ENCODE measurements around the gene ROCK1. TPM values are rescaled to one million over a fixed set of nuclear protein-coding genes. Genes with fewer than 3 reads are reported as not detected.

ROCK1 gene
- total and polyA plus RNA-seq, 2 donors = 25.6 to 37.6 TPM

DNA sequence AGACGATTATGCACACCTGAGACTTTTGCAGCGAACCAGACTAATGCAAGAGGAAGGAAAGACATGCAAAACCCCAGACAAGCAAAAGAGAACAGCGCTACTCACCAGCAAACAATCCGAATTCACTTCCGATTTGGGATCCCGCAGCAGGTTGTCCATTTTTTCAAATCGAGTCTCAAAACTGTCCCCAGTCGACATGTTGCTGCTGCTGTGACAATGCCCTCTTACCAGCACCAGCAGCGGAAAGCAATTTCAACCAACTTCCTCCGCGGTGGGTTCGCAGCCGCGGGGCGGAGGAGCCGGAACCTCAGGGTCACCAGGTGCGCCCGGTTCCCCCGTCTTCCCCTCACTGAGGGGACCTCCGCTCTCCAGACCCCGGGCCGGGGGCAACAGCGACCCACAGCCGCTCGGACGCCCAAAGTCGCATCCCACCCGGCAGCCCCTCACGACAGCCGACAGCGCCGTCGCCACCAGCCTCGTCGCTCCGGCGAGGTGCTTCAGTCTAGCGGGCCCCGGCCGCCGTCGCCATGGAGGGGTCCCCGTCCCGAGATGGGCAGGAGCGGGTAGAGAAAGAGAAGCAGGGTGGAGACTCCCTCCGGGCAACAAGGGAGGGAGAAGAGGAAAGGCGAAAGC, 784 bp downstream of the ROCK1 start:
- Histone ChIP-seq H3K27me3 (ENCODE audit: control insufficient read depth in 2 of 2, insufficient read depth in 1 of 2, low read length in 1 of 2) (no peaks in the 10 kb centered on the region), H3K27ac (ENCODE audit: low read depth in 1 of 2, low read length in 1 of 2) (peak overlapping the region; percentile 96 to 98), H3K36me3 (ENCODE audit: control insufficient read depth in 2 of 2, insufficient read depth in 2 of 2, low read length in 1 of 2) (no peaks in the 10 kb centered on the region), H3K4me3 (ENCODE audit: low read length in 2 of 2) (peak overlapping the region; percentile 90 to 95), H3K4me1 (ENCODE audit: control insufficient read depth in 2 of 2, insufficient read depth in 2 of 2, low read length in 2 of 2) (peaks cover 4 to 11% of the 10 kb centered on the region in 2 donors), H3K9me3 (ENCODE audit: control insufficient read depth in 2 of 2, insufficient read depth in 1 of 2, low read length in 1 of 2) (no peaks in the 10 kb centered on the region)
- peak; percentile 41 to 83 (median 59) for DNase-seq (ENCODE audit: low read depth in 6 of 9, low spot score in 9 of 9)
- under 1% methylated on average over 47 of the region's 47 CpGs for WGBS

DNA sequence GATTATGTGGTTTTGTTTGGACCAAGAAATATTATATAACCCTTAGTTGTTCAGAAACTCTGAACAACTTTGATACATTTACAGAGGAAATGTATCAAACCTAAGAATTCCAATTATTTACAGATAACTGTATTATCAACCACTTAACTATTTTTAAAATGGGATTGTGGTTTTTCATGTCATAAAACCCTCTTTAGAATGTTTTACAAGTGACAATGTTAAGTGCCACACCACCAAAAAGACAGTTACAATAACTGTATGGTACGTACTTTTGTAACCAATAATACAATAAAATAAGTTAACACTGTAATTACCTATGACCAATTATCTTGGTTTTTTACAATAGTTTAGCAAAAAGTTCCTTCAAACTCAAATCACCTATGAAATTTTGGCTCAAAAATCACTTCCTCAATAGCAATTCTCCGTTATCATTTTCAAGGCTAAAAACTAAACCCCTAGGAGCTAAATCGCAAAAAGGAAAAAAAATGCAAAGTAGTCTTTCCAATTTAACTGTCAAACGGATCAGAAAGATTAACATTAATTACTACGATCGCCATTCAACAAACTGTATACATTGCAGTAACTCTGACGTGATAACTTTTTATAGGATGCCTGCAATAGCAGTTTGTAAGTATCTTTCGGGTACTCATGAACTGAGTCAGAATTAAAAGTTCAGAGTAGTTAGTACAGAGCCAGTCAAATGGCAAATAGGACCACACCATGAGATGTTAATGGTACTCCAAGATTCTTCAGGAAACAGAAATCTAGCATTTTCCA, 1.5 kb downstream of the ROCK1 start:
- DNase-seq (ENCODE audit: low read depth in 6 of 9, low spot score in 9 of 9) = peak in 1 of 9 donors; percentile 13
- Histone ChIP-seq H3K27me3 (ENCODE audit: control insufficient read depth in 2 of 2, insufficient read depth in 1 of 2, low read length in 1 of 2) (no peaks in the 10 kb centered on the region), H3K4me3 (ENCODE audit: low read length in 2 of 2) (peak overlapping the region; percentile 90 to 95), H3K36me3 (ENCODE audit: control insufficient read depth in 2 of 2, insufficient read depth in 2 of 2, low read length in 1 of 2) (no peaks in the 10 kb centered on the region), H3K9me3 (ENCODE audit: control insufficient read depth in 2 of 2, insufficient read depth in 1 of 2, low read length in 1 of 2) (no peaks in the 10 kb centered on the region), H3K4me1 (ENCODE audit: control insufficient read depth in 2 of 2, insufficient read depth in 2 of 2, low read length in 2 of 2) (peaks cover 4 to 11% of the 10 kb centered on the region in 2 donors), H3K27ac (ENCODE audit: low read depth in 1 of 2, low read length in 1 of 2) (peak overlapping the region in 1 of 2 donors; percentile 96)
- 1% methylated on average over 8 of the region's 8 CpGs for WGBS

DNA sequence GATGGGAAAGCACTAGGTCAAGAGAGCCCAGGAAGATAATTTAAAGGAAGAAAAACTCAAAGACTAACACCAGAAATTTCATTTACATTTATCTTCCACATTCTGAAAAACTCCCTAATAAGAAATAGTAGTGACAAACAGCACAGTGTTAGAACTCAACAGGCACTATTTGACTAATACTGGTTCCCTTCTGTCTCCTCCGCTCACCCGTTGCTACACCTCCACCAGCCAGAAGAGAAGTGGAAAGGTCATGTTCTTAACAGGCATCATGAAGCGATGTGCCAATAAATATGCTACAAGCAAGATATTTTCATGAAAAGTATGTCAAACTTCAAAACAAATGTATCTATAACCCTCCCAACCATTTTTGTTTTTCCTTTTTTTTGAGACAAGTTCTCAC, 5.7 kb downstream of the ROCK1 start:
- H3K9me3 ChIP-seq (ENCODE audit: control insufficient read depth in 2 of 2, insufficient read depth in 1 of 2, low read length in 1 of 2) = no peaks in the 10 kb centered on the region
- DNase-seq (ENCODE audit: low read depth in 6 of 9, low spot score in 9 of 9) = no peak
- no peak overlapping the region for H3K4me3 ChIP-seq (ENCODE audit: low read length in 2 of 2)
- no peaks in the 10 kb centered on the region for H3K36me3 ChIP-seq (ENCODE audit: control insufficient read depth in 2 of 2, insufficient read depth in 2 of 2, low read length in 1 of 2)
- no peak overlapping the region for H3K27ac ChIP-seq (ENCODE audit: low read depth in 1 of 2, low read length in 1 of 2)
- peaks cover 4 to 7% of the 10 kb centered on the region in 2 donors for H3K4me1 ChIP-seq (ENCODE audit: control insufficient read depth in 2 of 2, insufficient read depth in 2 of 2, low read length in 2 of 2)
- WGBS = 92% methylated on average over 3 of the region's 3 CpGs
- no peaks in the 10 kb centered on the region for H3K27me3 ChIP-seq (ENCODE audit: control insufficient read depth in 2 of 2, insufficient read depth in 1 of 2, low read length in 1 of 2)

DNA sequence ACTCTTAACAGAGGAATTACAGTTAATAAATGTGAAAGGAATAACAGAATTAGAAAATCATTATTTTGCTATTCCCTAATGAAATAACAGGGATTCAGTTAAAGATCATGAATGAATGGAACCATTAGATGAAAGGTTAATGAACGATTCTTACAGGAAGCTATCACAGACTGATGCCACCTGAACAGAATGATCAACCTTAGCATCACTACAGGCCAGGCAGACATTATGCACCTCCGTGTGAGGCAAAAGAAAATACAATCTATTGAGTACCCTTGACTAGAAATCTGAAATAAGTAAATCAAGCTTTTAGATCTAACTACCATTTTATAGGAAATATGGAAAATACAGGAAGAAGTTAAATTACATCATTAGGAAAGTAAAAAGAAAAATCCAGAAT, 10.4 kb downstream of the ROCK1 start:
- Histone ChIP-seq H3K4me3 (ENCODE audit: low read length in 2 of 2) (no peak overlapping the region), H3K27ac (ENCODE audit: low read depth in 1 of 2, low read length in 1 of 2) (no peak overlapping the region), H3K36me3 (ENCODE audit: control insufficient read depth in 2 of 2, insufficient read depth in 2 of 2, low read length in 1 of 2) (no peaks in the 10 kb centered on the region), H3K4me1 (ENCODE audit: control insufficient read depth in 2 of 2, insufficient read depth in 2 of 2, low read length in 2 of 2) (peaks cover 4 to 5% of the 10 kb centered on the region in 2 donors), H3K27me3 (ENCODE audit: control insufficient read depth in 2 of 2, insufficient read depth in 1 of 2, low read length in 1 of 2) (no peaks in the 10 kb centered on the region), H3K9me3 (ENCODE audit: control insufficient read depth in 2 of 2, insufficient read depth in 1 of 2, low read length in 1 of 2) (no peaks in the 10 kb centered on the region)
- DNase-seq (ENCODE audit: low read depth in 6 of 9, low spot score in 9 of 9) = no peak
- whole genome bisulfite sequencing = 92% methylated on average over 2 of the region's 2 CpGs

DNA sequence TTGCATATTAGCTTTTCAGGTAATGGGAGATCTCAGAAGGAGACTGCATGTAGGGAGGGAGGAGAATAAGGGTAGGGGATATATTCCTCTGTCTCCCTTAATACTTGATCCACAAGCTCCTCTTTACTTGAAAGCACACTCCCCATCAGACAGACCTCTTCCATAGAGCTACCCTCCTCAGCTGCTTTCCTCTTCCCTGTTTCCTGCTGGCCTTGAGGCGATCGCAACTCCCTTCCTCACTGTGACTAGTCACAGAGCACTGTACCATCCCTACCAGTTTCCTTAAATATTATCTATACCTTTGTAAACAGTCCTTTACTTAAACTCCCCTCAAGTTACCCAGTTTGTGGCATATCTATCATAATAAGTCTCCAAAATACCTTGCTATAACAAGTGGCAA, 10.9 kb downstream of the ROCK1 start:
- 97% methylated on average over 2 of the region's 2 CpGs for WGBS
- peaks cover 4 to 5% of the 10 kb centered on the region in 2 donors for H3K4me1 ChIP-seq (ENCODE audit: control insufficient read depth in 2 of 2, insufficient read depth in 2 of 2, low read length in 2 of 2)
- H3K27me3 ChIP-seq (ENCODE audit: control insufficient read depth in 2 of 2, insufficient read depth in 1 of 2, low read length in 1 of 2) = no peaks in the 10 kb centered on the region
- DNase-seq (ENCODE audit: low read depth in 6 of 9, low spot score in 9 of 9) = no peak
- no peaks in the 10 kb centered on the region for H3K9me3 ChIP-seq (ENCODE audit: control insufficient read depth in 2 of 2, insufficient read depth in 1 of 2, low read length in 1 of 2)
- H3K27ac ChIP-seq (ENCODE audit: low read depth in 1 of 2, low read length in 1 of 2) = no peak overlapping the region
- H3K4me3 ChIP-seq (ENCODE audit: low read length in 2 of 2) = no peak overlapping the region
- H3K36me3 ChIP-seq (ENCODE audit: control insufficient read depth in 2 of 2, insufficient read depth in 2 of 2, low read length in 1 of 2) = no peaks in the 10 kb centered on the region

DNA sequence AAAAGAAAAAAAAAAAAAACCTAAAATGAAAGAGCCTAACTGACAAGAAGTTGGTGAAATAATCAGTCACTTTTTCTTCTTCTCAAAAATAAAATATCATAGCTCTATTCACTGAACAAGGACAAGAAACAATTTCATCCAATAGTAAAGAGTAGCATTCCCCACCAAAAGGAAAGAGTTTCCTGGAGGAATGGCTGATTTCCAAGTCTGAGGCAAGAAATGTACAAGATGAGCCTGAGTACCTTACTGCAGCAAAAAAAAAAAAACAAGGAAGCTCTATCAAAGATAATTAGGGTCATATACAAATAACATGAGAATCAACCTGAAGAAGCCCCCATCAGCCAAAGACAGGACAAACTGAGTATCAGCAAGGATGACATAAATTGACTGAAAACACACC, 11.5 kb downstream of the ROCK1 start:
- Histone ChIP-seq H3K27me3 (ENCODE audit: control insufficient read depth in 2 of 2, insufficient read depth in 1 of 2, low read length in 1 of 2) (no peaks in the 10 kb centered on the region), H3K9me3 (ENCODE audit: control insufficient read depth in 2 of 2, insufficient read depth in 1 of 2, low read length in 1 of 2) (no peaks in the 10 kb centered on the region), H3K36me3 (ENCODE audit: control insufficient read depth in 2 of 2, insufficient read depth in 2 of 2, low read length in 1 of 2) (no peaks in the 10 kb centered on the region), H3K27ac (ENCODE audit: low read depth in 1 of 2, low read length in 1 of 2) (no peak overlapping the region), H3K4me1 (ENCODE audit: control insufficient read depth in 2 of 2, insufficient read depth in 2 of 2, low read length in 2 of 2) (peaks cover 4 to 5% of the 10 kb centered on the region in 2 donors), H3K4me3 (ENCODE audit: low read length in 2 of 2) (no peak overlapping the region)
- DNase-seq (ENCODE audit: low read depth in 6 of 9, low spot score in 9 of 9) = no peak

DNA sequence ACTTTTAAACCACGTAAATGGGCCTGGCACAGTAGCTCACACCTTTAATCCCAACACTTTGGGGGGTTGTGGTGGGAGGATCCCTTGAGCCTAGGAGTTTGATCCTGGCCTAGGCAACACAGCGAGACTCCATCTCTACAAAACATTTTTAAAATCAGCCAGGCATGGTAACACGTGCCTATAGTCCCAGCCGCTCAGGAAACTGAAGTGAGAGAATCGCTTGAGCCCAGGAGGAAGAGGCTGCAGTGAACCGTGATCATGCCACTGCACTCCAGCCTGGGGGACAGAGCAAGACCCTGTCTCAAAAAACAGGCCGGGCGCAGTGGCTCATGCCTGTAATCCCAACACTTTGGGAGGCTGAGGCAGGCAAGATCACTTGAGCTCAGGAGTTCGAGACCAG, 12.2 kb downstream of the ROCK1 start:
- Histone ChIP-seq H3K36me3 (ENCODE audit: control insufficient read depth in 2 of 2, insufficient read depth in 2 of 2, low read length in 1 of 2) (no peaks in the 10 kb centered on the region), H3K27me3 (ENCODE audit: control insufficient read depth in 2 of 2, insufficient read depth in 1 of 2, low read length in 1 of 2) (no peaks in the 10 kb centered on the region), H3K9me3 (ENCODE audit: control insufficient read depth in 2 of 2, insufficient read depth in 1 of 2, low read length in 1 of 2) (no peaks in the 10 kb centered on the region), H3K4me1 (ENCODE audit: control insufficient read depth in 2 of 2, insufficient read depth in 2 of 2, low read length in 2 of 2) (peaks cover 4 to 5% of the 10 kb centered on the region in 2 donors), H3K4me3 (ENCODE audit: low read length in 2 of 2) (no peak overlapping the region), H3K27ac (ENCODE audit: low read depth in 1 of 2, low read length in 1 of 2) (no peak overlapping the region)
- 76% methylated on average over 9 of the region's 9 CpGs for WGBS
- DNase-seq (ENCODE audit: low read depth in 6 of 9, low spot score in 9 of 9) = no peak

DNA sequence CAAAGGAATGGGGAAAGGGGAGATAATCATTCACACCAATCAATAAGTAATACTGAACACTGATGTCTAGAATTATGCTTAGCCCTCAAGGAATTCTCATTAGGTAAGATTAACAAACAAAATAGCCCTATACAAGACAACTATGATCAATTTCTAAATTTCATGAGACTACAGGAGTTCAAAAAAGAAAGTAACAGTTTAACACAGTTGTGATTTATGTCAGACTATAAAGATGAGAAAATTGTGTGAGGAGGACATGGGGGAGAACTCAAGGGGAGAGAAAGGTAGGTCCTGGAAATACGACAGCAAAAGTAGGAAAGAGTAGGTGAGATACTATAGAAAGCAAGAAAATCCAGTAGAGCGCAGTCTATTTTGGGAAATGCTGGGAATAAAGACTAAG, 14.9 kb downstream of the ROCK1 start:
- WGBS = 98% methylated on average over 2 of the region's 2 CpGs
- H3K27ac ChIP-seq (ENCODE audit: low read depth in 1 of 2, low read length in 1 of 2) = no peak overlapping the region
- DNase-seq (ENCODE audit: low read depth in 6 of 9, low spot score in 9 of 9) = no peak
- H3K4me3 ChIP-seq (ENCODE audit: low read length in 2 of 2) = no peak overlapping the region
- H3K9me3 ChIP-seq (ENCODE audit: control insufficient read depth in 2 of 2, insufficient read depth in 1 of 2, low read length in 1 of 2) = no peaks in the 10 kb centered on the region
- H3K4me1 ChIP-seq (ENCODE audit: control insufficient read depth in 2 of 2, insufficient read depth in 2 of 2, low read length in 2 of 2) = peaks cover 4 to 5% of the 10 kb centered on the region in 2 donors
- H3K36me3 ChIP-seq (ENCODE audit: control insufficient read depth in 2 of 2, insufficient read depth in 2 of 2, low read length in 1 of 2) = no peaks in the 10 kb centered on the region
- no peaks in the 10 kb centered on the region for H3K27me3 ChIP-seq (ENCODE audit: control insufficient read depth in 2 of 2, insufficient read depth in 1 of 2, low read length in 1 of 2)

DNA sequence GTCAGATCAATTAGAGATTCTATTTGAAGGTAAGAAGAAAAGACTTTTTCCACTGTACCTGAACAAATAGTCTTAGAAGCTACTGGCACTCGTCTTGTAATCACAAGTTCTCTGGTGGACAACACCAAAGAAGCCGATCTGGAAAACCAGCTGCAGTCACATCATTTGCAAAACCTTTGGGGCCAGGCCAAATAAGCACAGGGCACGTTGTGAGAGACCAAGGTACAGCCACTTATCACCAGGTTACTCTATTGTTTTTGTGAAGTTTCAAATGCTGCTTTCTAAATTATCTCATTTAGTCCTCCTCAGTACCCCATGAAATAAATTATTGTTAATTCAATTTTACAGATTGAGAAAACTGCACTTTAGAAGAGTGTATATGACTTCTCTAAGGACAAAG, 18.5 kb downstream of the ROCK1 start:
- Histone ChIP-seq H3K27ac (ENCODE audit: low read depth in 1 of 2, low read length in 1 of 2) (no peak overlapping the region), H3K36me3 (ENCODE audit: control insufficient read depth in 2 of 2, insufficient read depth in 2 of 2, low read length in 1 of 2) (no peaks in the 10 kb centered on the region), H3K4me1 (ENCODE audit: control insufficient read depth in 2 of 2, insufficient read depth in 2 of 2, low read length in 2 of 2) (no peaks in the 10 kb centered on the region), H3K4me3 (ENCODE audit: low read length in 2 of 2) (no peak overlapping the region), H3K9me3 (ENCODE audit: control insufficient read depth in 2 of 2, insufficient read depth in 1 of 2, low read length in 1 of 2) (no peaks in the 10 kb centered on the region), H3K27me3 (ENCODE audit: control insufficient read depth in 2 of 2, insufficient read depth in 1 of 2, low read length in 1 of 2) (no peaks in the 10 kb centered on the region)
- WGBS = 98% methylated on average over 3 of the region's 3 CpGs
- no peak for DNase-seq (ENCODE audit: low read depth in 6 of 9, low spot score in 9 of 9)

Data from thymus (tissue), 11 donors.